Measurements from ENCODE around the gene KCNN1.

KCNN1 gene

DNA sequence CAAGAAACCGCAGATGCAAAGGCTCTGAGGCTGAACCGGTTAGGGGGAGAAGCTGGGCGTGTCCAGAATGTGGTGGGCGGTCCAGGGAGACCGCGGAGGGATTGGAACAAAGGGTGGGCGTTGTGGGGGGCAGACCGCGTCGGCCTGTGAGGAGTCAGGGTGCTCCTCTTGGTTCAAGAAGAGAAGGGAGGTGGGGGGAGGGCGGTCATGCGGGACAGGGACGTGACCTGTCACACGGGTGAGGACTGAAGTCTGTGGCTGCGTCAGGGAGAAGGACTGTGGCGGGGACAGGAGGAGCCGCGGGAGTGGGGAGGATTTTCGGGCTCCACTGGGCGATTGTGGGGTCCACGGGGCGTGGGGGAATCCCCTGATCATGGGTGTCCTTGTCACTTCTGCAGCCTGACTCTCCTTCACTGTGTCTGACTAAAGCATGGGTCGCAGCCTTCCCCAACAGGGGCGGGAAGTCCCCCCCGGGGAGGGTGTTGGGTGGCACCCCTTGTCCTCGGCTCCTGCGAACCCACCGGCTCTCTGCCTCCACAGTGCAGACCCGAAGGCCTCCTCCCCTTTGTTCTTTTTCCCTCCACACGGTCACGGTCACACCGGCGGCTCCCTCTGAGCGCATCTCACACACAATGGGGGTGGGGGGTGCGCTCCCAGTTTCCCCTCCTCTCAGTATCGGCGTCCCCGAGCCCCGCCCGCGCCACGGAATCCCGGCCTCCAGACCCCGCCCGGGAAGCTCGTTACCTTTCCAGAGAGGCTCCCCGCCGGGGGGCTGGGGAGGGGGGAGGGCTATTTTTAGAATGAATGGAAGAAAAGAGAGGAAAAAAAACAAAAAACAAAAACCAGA, 16.4 kb upstream of the KCNN1 start:
- Histone ChIP-seq H3K18ac (ENCODE audit: low read depth in 1 of 2, low read length in 2 of 2) (peak overlapping the region; percentile 26 to 46), H3K27ac (ENCODE audit: low read length, poor library complexity, severe bottlenecking) (no peak overlapping the region), H3K27me3 (ENCODE audit: control insufficient read depth in 1 of 2, insufficient read depth in 1 of 2, low read length in 2 of 2) (peaks cover 62 to 63% of the 10 kb centered on the region in 2 experiments), H3K36me3 (ENCODE audit: control insufficient read depth in 1 of 2, insufficient read depth in 2 of 2, low read depth in 1 of 2, low read length in 2 of 2) (no peaks in the 10 kb centered on the region), H3K4me2 (ENCODE audit: low read length, poor library complexity, severe bottlenecking) (no peak overlapping the region), H3K4me3 (ENCODE audit: insufficient read depth in 1 of 2, low read depth in 1 of 2, low read length in 2 of 2) (no peak overlapping the region), H2BK120ac (ENCODE audit: low read depth, low read length) (no peak overlapping the region), H2BK12ac (ENCODE audit: low read length in 2 of 2) (peak overlapping the region in 1 of 2 experiments; percentile 30), H3K79me1 (replicated peaks; ENCODE audit: low read length, poor library complexity, severe bottlenecking) (no peaks in the 10 kb centered on the region), H2BK5ac (ENCODE audit: low read depth, low read length, poor library complexity, severe bottlenecking) (no peak overlapping the region), H3K4me1 (ENCODE audit: control insufficient read depth, insufficient read depth, low read depth, low read length) (peaks cover 38% of the 10 kb centered on the region), H3K23ac (ENCODE audit: low read length in 2 of 2) (peak overlapping the region in 1 of 2 experiments; percentile 31), H2AFZ (ENCODE audit: low read depth, low read length) (peak overlapping the region; percentile 49), H3K14ac (ENCODE audit: low read length in 2 of 2) (no peak overlapping the region), H2AK5ac (ENCODE audit: low read length, severe bottlenecking) (no peak overlapping the region), H4K91ac (ENCODE audit: low read length) (no peak overlapping the region), H3K4ac (ENCODE audit: low read depth in 1 of 2, low read length in 2 of 2) (no peak overlapping the region), H4K8ac (ENCODE audit: low read length) (no peak overlapping the region), H3K9me3 (ENCODE audit: control insufficient read depth, low read length) (no peaks in the 10 kb centered on the region), H3K9ac (ENCODE audit: low read length) (no peak overlapping the region), H2BK15ac (ENCODE audit: low read depth, poor library complexity, severe bottlenecking) (peak overlapping the region; percentile 87)
- WGBS, result 1% methylated on average over 43 of the region's 48 CpGs
- DNase-seq, result no peak

DNA sequence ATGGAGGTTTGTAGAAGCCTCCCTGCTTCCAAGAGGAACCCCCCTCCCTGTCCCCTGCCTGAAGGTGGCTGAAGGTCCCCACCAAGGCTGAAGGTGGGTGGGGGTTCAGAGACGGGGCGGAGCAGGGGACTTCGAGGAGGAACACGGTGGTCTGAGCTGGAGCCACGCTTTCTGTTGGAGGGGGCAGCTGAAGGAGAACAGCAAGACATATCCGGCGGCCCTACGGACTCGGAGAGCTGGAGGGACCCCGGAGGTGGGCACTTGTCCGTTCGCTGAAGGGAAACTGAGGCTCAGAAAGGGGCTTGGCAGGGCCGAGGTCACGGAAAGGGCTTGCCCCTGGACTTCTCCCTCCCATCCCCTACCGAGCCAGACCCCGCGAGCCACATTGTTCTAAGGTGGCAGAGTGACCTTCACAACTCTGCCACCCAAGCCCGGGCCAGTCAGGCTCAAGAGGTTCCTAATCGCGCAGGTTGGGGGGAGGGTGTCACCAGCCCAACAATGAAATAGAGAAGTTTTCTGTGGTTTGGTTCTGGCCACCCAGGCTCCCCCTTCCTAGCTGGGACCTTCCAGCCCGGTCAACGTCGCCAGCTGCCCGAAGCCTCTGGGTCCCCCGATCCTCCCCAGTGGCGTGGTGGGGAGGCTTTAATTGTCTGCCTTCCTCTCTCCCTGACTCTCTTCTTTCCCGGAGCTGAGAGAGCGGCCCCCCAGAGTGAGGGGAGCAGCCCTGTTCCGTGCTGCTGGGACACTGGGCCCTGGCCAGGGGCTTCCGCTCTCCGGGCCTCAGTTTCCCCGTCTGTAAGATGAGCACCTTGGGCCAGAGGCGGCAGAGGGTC, 15.5 kb upstream of the KCNN1 start:
- no peak overlapping the region for H3K14ac ChIP-seq (ENCODE audit: low read length in 2 of 2)
- peaks cover 38% of the 10 kb centered on the region for H3K4me1 ChIP-seq (ENCODE audit: control insufficient read depth, insufficient read depth, low read depth, low read length)
- no peak overlapping the region for H2BK120ac ChIP-seq (ENCODE audit: low read depth, low read length)
- no peak overlapping the region for H3K4ac ChIP-seq (ENCODE audit: low read depth in 1 of 2, low read length in 2 of 2)
- H3K23ac ChIP-seq (ENCODE audit: low read length in 2 of 2), result peak overlapping the region in 1 of 2 experiments; percentile 48
- no peak overlapping the region for H3K9ac ChIP-seq (ENCODE audit: low read length)
- no peak overlapping the region for H4K91ac ChIP-seq (ENCODE audit: low read length)
- H2BK5ac ChIP-seq (ENCODE audit: low read depth, low read length, poor library complexity, severe bottlenecking), result no peak overlapping the region
- H3K79me1 ChIP-seq (replicated peaks; ENCODE audit: low read length, poor library complexity, severe bottlenecking), result no peaks in the 10 kb centered on the region
- H3K36me3 ChIP-seq (ENCODE audit: control insufficient read depth in 1 of 2, insufficient read depth in 2 of 2, low read depth in 1 of 2, low read length in 2 of 2), result no peaks in the 10 kb centered on the region
- no peak overlapping the region for H2BK12ac ChIP-seq (ENCODE audit: low read length in 2 of 2)
- no peak for DNase-seq
- no peak overlapping the region for H3K4me2 ChIP-seq (ENCODE audit: low read length, poor library complexity, severe bottlenecking)
- no peak overlapping the region for H2BK15ac ChIP-seq (ENCODE audit: low read depth, poor library complexity, severe bottlenecking)
- H3K27me3 ChIP-seq (ENCODE audit: control insufficient read depth in 1 of 2, insufficient read depth in 1 of 2, low read length in 2 of 2), result peaks cover 67 to 69% of the 10 kb centered on the region in 2 experiments
- no peak overlapping the region for H3K4me3 ChIP-seq (ENCODE audit: insufficient read depth in 1 of 2, low read depth in 1 of 2, low read length in 2 of 2)
- no peaks in the 10 kb centered on the region for H3K9me3 ChIP-seq (ENCODE audit: control insufficient read depth, low read length)
- H3K18ac ChIP-seq (ENCODE audit: low read depth in 1 of 2, low read length in 2 of 2), result no peak overlapping the region
- no peak overlapping the region for H2AFZ ChIP-seq (ENCODE audit: low read depth, low read length)
- no peak overlapping the region for H3K27ac ChIP-seq (ENCODE audit: low read length, poor library complexity, severe bottlenecking)
- 0% methylated on average over 24 of the region's 33 CpGs for WGBS
- no peak overlapping the region for H2AK5ac ChIP-seq (ENCODE audit: low read length, severe bottlenecking)
- no peak overlapping the region for H4K8ac ChIP-seq (ENCODE audit: low read length)

DNA sequence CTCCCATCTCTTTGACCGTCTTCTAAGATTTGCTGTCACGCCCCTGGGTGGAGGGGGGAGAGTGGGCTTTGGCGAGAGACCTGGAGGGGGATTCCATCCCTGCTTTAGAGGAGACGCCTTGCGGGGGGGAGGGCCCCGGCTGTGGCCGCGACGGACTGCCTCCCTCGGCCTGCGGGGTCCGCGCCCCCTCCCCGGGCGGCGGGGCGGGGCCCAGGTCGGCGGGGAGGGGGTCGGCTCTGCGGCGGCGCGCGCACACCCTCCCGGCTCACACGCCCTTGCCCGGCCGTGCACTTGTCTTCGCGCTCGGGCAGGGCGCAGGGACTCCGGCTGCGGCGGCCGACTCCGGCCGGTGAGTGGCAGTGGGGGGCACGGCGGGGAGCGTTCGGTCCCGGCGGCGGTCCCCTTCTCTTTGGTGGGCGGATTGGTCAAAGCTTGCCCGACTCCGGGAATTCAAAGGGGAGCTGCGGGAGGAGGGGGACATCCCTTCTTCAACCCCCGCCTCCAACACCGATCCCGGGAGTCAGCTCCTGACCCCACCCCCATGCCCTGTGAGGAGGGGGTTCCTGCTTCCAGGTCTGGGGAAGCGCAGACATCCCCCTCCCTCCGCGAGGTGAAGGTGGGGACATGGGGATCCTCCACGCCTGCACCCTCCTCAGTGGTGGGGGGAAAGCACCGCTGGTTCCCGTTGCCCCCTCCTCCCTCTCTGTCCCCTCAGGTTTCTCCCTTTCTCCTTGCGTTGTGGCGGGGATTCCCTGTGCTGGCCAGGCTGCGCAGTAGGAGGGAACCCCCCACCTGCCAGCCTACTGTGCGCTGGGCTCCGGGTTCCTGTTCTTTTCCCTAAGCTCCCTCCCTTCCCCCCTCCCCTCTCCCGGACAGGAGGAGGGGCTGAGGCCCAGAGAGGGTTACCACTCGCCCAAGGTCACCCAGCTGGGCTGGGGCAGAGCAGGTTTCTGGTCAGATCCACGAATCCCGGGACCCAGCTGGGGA, 14.6 kb upstream of the KCNN1 start:
- Histone ChIP-seq H2BK12ac (ENCODE audit: low read length in 2 of 2) (no peak overlapping the region), H3K27ac (ENCODE audit: low read length, poor library complexity, severe bottlenecking) (no peak overlapping the region), H4K8ac (ENCODE audit: low read length) (no peak overlapping the region), H3K14ac (ENCODE audit: low read length in 2 of 2) (no peak overlapping the region), H2BK5ac (ENCODE audit: low read depth, low read length, poor library complexity, severe bottlenecking) (no peak overlapping the region), H3K4me3 (ENCODE audit: insufficient read depth in 1 of 2, low read depth in 1 of 2, low read length in 2 of 2) (no peak overlapping the region), H3K27me3 (ENCODE audit: control insufficient read depth in 1 of 2, insufficient read depth in 1 of 2, low read length in 2 of 2) (peaks cover 73 to 76% of the 10 kb centered on the region in 2 experiments), H3K4ac (ENCODE audit: low read depth in 1 of 2, low read length in 2 of 2) (no peak overlapping the region), H2AFZ (ENCODE audit: low read depth, low read length) (no peak overlapping the region), H3K9me3 (ENCODE audit: control insufficient read depth, low read length) (no peaks in the 10 kb centered on the region), H2AK5ac (ENCODE audit: low read length, severe bottlenecking) (no peak overlapping the region), H3K18ac (ENCODE audit: low read depth in 1 of 2, low read length in 2 of 2) (no peak overlapping the region), H2BK15ac (ENCODE audit: low read depth, poor library complexity, severe bottlenecking) (no peak overlapping the region), H3K9ac (ENCODE audit: low read length) (no peak overlapping the region), H2BK120ac (ENCODE audit: low read depth, low read length) (no peak overlapping the region), H3K23ac (ENCODE audit: low read length in 2 of 2) (peak overlapping the region; percentile 48 to 49), H3K79me1 (replicated peaks; ENCODE audit: low read length, poor library complexity, severe bottlenecking) (no peaks in the 10 kb centered on the region), H3K4me2 (ENCODE audit: low read length, poor library complexity, severe bottlenecking) (no peak overlapping the region), H4K91ac (ENCODE audit: low read length) (no peak overlapping the region), H3K4me1 (ENCODE audit: control insufficient read depth, insufficient read depth, low read depth, low read length) (peaks cover 37% of the 10 kb centered on the region), H3K36me3 (ENCODE audit: control insufficient read depth in 1 of 2, insufficient read depth in 2 of 2, low read depth in 1 of 2, low read length in 2 of 2) (no peaks in the 10 kb centered on the region)
- DNase-seq, result no peak
- 1% methylated on average over 28 of the region's 68 CpGs for WGBS

Data from mesenchymal stem cell (in vitro differentiated cells and primary cell).